T-helper 17 cell (primary cell): ENCODE results near the gene AQP10. TPM values are rescaled to one million over a fixed set of nuclear protein-coding genes. Genes with fewer than 3 reads are reported as not detected.
"Not testable (repeated sequence)": the region's sequence is repeated elsewhere in the genome, so short reads cannot be mapped to it uniquely, and the experiment has no call there.

Source experiments
- ATAC-seq: fragments of 150-1000 bp; cut with Tn5 transposase; 2 replicates; pipeline ENCODE4 v1.10.0; 2021; ENCODE audit warnings: mild to moderate bottlenecking, moderate library complexity
- DNase-seq, 3 donors: peaks; one replicate each; pipeline versions ENCODE4 v3.0.0 to v3.0.0-alpha.2; 2020 to 2021
- H3K9me3 ChIP-seq: one replicate; pipeline ENCODE4 v1.7.0; 2013; ENCODE audit warnings: low read length, mild to moderate bottlenecking; ENCODE audit not compliant: control insufficient read depth, poor library complexity, severe bottlenecking
- H3K27ac Mint-ChIP-seq: one replicate; pipeline ENCODE4 v1.8.0; 2022; ENCODE audit warnings: mild to moderate bottlenecking, moderate library complexity, mixed read lengths
- H3K27me3 Mint-ChIP-seq: one replicate; pipeline ENCODE4 v1.8.0; 2022; ENCODE audit warnings: mixed read lengths
- H3K36me3 Mint-ChIP-seq: one replicate; pipeline ENCODE4 v1.8.0; 2022; ENCODE audit warnings: low read depth, mixed read lengths
- H3K4me1 Mint-ChIP-seq: one replicate; pipeline ENCODE4 v1.8.0; 2022; ENCODE audit warnings: mild to moderate bottlenecking, mixed read lengths
- H3K4me3 Mint-ChIP-seq: one replicate; pipeline ENCODE4 v1.8.0; 2022; ENCODE audit warnings: mild to moderate bottlenecking, moderate library complexity, mixed read lengths
- total RNA-seq, 4 donors: library from RNA in 2 of 4; stranded (reverse) in 2 of 4; gene quantifications; one replicate each; pipeline ENCODE4 v1.2.3 and lab custom pipeline; 2022 to 2026

The AQP10 gene
- total RNA-seq, 2 donors from 2014 or later, result 0.42 to 8.9 TPM

DNA sequence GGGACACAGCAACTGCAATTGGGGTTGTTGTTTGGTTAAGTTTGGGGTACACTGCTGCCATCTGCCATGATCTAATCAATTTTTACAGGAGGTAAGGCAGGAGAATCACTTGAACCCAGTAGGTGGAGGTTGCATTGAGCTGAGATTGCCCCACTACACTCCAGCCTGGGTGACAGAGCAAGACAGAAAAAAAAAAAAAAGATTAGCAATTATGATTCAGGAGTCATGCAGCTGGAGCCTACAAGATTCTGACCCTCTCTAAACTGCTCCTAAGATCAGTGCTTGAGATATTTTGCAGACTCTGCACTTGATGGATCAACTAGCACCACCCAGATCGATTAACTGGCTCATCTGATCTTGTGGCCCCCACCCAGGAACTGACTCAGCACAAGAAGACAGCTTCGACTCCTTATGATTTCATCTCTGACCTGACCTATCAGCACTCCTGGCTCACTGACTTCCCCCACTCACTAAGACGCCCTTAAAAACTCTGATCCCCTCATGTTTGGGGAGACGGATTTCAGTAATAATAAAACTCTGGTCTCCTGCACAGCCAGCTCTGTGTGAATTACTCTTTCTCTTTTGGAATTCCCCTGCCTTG is 13.1 kb upstream of the AQP10 start:
- not testable (repeated sequence) for H3K36me3 Mint-ChIP-seq, DNase-seq, H3K27me3 Mint-ChIP-seq, H3K9me3 ChIP-seq
- H3K4me1 Mint-ChIP-seq, result peaks cover 12% of the 10 kb centered on the region
- peak overlapping the region; percentile 81 for H3K27ac Mint-ChIP-seq
- peak; percentile 64 for ATAC-seq
- H3K4me3 Mint-ChIP-seq, result peak overlapping the region; percentile 39

DNA sequence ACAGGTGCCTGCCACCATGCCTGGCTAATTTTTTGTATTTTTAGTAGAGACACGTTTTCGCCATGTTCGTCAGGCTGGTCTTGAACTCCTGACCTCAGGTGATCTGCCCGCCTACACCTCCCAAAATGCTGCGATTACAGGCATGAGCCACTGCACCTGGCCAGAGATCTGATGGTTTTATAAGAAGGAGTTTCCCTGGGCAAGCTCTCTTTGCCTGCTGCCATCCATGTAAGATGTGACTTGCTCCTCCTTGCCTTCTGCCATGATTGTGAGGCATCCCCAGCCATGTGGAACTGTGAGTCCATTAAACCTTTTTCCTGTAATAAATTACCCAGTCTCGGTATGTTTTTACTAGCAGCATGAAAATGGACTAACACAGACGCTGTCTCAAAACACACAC is 11.8 kb upstream of the AQP10 start:
- not testable (repeated sequence) for H3K4me3 Mint-ChIP-seq, DNase-seq, H3K27ac Mint-ChIP-seq, H3K27me3 Mint-ChIP-seq, H3K9me3 ChIP-seq, ATAC-seq, H3K36me3 Mint-ChIP-seq
- H3K4me1 Mint-ChIP-seq, result peaks cover 12% of the 10 kb centered on the region

DNA sequence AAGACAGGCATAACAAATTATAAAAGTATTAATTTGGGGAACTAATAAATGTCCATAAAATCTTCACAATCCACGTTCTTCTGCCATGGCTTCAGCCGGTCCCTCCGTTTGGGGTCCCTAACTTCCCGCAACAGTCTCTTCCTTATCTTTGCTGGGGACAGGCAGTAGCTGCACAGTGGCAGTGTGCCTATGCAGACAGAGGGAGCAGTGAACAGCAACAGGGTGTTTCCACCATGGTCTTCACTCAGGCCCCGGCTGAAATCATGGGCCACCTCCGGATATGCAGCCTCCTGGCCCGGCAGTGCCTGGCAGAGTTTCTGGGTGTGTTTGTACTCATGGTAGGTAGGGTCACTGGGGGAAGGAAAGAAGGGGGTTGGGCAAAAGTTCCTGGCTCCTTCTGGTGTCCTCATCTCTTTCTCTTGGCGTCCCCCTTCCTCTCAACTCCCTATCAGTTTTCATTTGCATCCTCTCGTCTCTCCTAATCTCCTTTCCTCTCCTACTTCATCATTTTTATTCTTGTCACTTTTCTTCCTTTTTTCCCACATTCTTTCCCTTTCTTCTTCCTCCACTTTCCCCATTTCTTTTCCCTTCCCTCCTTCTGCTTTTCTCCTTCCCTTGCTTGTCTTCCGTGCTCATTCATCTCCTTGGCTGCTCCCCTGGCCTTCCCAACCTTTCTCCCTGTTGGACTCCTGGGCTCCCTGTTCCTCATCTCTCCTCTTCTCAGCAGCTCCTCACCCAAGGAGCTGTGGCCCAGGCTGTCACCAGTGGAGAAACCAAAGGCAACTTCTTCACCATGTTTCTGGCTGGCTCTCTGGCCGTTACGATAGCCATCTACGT is 8.4 kb upstream of the AQP10 start:
- not testable (repeated sequence) for H3K9me3 ChIP-seq, ATAC-seq, H3K27ac Mint-ChIP-seq, H3K27me3 Mint-ChIP-seq, H3K4me3 Mint-ChIP-seq, DNase-seq, H3K36me3 Mint-ChIP-seq
- peaks cover 12% of the 10 kb centered on the region for H3K4me1 Mint-ChIP-seq

DNA sequence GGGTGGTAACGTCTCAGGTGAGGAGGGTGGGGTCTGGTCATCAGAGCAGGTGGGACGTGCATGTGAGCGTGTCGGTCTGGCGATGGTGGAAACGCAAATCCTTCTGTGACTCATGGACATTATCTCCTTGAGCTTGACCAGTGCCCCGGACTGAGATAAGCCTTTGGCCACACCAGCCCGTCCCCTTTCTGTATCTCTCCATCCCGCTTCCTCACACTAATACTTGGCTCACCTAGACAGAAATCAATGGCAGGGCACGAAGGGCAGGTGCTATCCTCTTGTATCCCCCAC is 7.9 kb upstream of the AQP10 start:
- H3K27me3 Mint-ChIP-seq, result no peaks in the 10 kb centered on the region
- no peaks in the 10 kb centered on the region for H3K36me3 Mint-ChIP-seq
- H3K27ac Mint-ChIP-seq, result no peak overlapping the region
- peaks cover 2% of the 10 kb centered on the region for H3K9me3 ChIP-seq
- ATAC-seq (no peak), DNase-seq (no peak)
- H3K4me1 Mint-ChIP-seq, result peaks cover 6% of the 10 kb centered on the region
- no peak overlapping the region for H3K4me3 Mint-ChIP-seq

DNA sequence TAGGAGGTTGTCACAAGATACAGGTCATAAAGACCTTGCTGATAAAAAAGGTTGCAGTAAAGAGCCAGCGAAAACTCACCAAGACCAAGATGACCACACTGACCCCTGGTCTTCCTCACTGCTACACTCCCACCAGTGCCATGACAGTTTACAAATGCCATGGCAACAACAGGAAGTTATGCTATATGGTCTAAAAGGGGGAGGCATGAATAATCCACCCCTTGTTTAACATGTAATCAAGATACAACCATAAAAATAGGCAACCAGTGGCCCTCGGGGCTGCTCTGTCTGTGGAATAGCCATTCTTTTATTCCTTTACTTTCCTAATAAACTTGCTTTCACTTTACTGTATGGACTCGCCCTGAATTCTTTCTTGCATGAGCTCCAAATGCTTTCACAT is 6.7 kb upstream of the AQP10 start:
- ATAC-seq, result not testable (repeated sequence)

DNA sequence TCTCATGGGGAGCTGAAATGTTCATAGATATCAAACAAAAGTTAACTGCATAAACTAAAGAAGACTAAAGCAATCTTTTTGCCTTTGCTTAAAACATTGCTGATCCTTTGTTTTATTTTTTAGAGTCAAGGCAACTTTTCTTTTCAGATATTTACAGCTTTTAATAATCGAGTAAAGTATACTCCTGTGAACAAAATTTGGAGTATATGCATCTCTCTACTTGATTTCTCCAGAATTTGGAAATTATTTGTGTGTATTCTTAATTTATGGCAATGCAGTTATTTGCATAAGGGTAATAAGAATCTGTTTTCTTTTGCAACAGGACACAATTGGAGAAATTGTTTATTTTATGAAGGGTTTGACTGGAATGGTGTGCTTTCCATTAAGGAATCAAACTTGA is 4.2 kb upstream of the AQP10 start:
- H3K4me1 Mint-ChIP-seq, result no peaks in the 10 kb centered on the region
- no peaks in the 10 kb centered on the region for H3K27me3 Mint-ChIP-seq
- ATAC-seq, result no peak

More for the DNA sequence above, 6.7 kb upstream of the AQP10 start:
- not testable (repeated sequence) for H3K36me3 Mint-ChIP-seq, DNase-seq, H3K9me3 ChIP-seq, H3K27ac Mint-ChIP-seq, H3K4me1 Mint-ChIP-seq, H3K27me3 Mint-ChIP-seq
- peak overlapping the region; percentile 47 for H3K4me3 Mint-ChIP-seq

DNA sequence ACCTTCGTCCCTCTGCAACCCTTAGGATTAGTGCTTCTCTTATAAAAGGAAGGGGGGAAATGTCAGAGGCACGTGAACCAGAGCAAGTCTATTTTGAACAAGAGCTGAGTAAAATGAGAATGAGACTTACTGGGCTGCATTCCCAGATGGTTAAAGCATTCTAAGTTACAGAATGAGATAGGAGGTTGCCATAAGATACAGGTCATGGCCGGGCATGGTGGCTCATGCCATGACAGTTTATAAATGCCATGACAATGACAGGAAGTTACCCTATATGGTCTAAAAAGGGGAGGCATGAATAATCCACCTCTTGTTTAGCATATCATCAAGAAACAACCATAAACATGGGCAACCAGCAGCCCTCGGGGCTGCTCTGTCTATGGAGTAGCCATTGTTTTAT is 2.5 kb upstream of the AQP10 start:
- H3K9me3 ChIP-seq, result peaks cover 2% of the 10 kb centered on the region
- no peaks in the 10 kb centered on the region for H3K27me3 Mint-ChIP-seq
- ATAC-seq (no peak), DNase-seq (no peak)
- H3K4me1 Mint-ChIP-seq, result no peaks in the 10 kb centered on the region
- no peak overlapping the region for H3K4me3 Mint-ChIP-seq
- H3K27ac Mint-ChIP-seq, result no peak overlapping the region
- H3K36me3 Mint-ChIP-seq, result no peaks in the 10 kb centered on the region

More for the DNA sequence above, 4.2 kb upstream of the AQP10 start:
- DNase-seq, result no peak
- Mint-ChIP-seq H3K27ac (no peak overlapping the region), H3K36me3 (no peaks in the 10 kb centered on the region), H3K4me3 (no peak overlapping the region)
- H3K9me3 ChIP-seq, result peaks cover 2% of the 10 kb centered on the region

DNA sequence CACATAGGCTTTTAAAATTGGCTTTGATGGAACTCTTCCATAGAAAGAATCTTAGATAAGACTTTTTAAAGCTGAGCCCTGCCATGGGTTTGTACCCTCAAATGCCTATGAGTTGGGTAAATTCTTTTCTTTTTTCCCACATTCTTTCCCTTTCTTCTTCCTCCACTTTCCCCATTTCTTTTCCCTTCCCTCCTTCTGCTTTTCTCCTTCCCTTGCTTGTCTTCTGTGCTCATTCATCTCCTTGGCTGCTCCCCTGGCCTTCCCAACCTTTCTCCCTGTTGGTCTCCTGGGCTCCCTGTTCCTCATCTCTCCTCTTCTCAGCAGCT is 679 bp downstream of the AQP10 start:
- H3K9me3 ChIP-seq, H3K27ac Mint-ChIP-seq, H3K36me3 Mint-ChIP-seq, ATAC-seq, H3K27me3 Mint-ChIP-seq, H3K4me3 Mint-ChIP-seq, DNase-seq: not testable (repeated sequence)
- H3K4me1 Mint-ChIP-seq, result peaks cover 15% of the 10 kb centered on the region

DNA sequence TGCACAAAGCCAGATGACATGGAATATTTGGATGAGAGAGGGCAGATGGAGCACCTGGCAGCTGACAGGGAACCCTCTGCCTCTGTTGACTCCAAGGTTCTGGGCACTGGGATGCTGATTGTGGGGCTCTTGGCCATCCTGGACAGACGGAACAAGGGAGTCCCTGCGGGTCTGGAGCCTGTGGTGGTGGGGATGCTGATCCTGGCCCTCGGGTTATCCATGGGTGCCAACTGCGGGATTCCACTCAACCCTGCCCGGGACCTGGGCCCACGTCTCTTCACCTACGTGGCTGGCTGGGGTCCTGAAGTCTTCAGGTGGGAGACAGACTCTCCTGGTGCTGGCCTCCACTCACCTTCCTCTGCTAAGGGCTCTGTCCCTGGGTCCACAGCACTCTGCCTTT is 2.6 kb downstream of the AQP10 start:
- H3K27ac Mint-ChIP-seq, result no peak overlapping the region
- peaks cover 30% of the 10 kb centered on the region for H3K4me1 Mint-ChIP-seq
- H3K36me3 Mint-ChIP-seq, result no peaks in the 10 kb centered on the region
- no peak overlapping the region for H3K4me3 Mint-ChIP-seq
- no peaks in the 10 kb centered on the region for H3K27me3 Mint-ChIP-seq
- ATAC-seq, result no peak
- H3K9me3 ChIP-seq, result no peaks in the 10 kb centered on the region
- DNase-seq, result no peak

DNA sequence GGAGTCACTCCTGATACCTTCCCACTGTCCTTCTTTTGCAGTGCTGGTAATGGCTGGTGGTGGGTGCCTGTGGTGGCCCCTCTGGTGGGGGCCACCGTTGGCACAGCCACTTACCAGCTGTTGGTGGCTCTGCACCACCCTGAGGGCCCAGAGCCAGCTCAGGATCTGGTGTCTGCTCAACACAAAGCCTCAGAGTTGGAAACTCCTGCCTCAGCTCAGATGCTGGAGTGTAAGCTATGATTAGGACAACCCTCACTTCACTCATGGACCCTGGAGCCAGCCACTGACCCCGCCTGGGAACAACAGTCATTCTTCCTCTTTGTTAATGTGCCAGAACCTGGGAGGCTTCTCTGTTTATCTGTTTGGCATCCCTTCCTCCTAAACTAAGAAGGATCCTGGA is 3.3 kb downstream of the AQP10 start:
- ATAC-seq, result no peak
- no peaks in the 10 kb centered on the region for H3K36me3 Mint-ChIP-seq
- peak overlapping the region; percentile 96 for H3K4me3 Mint-ChIP-seq
- DNase-seq, result no peak
- H3K27me3 Mint-ChIP-seq, result no peaks in the 10 kb centered on the region
- no peaks in the 10 kb centered on the region for H3K9me3 ChIP-seq
- peaks cover 32% of the 10 kb centered on the region for H3K4me1 Mint-ChIP-seq
- H3K27ac Mint-ChIP-seq, result no peak overlapping the region

DNA sequence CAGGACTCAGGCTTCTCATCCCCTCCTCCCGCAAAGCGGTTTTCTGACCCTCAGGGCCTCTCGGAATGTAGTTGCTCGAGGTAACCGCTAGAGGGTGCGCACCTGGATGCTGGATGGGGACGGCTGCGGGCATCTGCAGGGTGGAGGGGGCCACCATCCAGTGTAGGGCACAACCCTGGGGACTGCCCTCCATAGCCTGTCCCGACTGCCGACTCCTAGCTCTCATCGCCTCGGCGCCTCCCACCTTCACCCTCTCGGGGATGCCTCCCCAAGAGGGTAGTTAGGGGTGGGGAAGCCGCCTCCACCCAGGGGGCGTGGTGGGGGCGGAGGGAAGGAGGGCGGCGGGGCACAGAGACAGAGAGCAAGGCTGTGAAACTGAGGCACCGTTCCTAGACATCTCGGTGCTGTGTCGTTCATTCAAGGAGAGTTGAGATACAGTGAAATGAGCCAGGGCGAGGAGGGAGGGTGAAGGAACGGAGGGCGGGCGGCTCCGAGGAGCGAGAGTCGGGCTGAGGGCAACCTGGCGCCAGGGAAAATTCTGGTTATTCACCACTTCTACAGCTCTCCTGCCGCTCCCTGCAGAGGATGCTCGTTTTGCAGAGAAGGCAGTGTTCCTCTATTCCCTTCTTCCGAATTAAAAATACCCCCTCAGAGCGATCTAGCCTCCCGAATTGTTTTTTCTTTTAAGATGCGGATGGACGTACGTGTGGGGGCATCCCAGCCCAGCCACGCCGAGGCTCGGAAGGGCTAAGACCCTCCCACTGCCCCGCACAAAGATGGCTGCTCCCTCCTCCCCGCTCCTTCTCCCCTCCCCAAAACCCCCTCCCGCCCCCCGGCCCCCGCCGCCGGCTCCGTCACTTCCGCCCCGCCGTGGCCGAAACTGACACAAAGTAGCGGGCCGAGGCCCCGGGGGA is 4.0 kb downstream of the AQP10 start, which contains the start of gene ATP8B2:
Gene ATP8B2, plus strand, starts transcription at position 857 of the 914 bp plus-strand sequence. CDS start 2,617 bp downstream, outside the sequence.
- Mint-ChIP-seq H3K36me3 (no peaks in the 10 kb centered on the region), H3K27ac (peak within 1 kb of the TSS; percentile 89), H3K4me1 (peaks cover 39% of the 10 kb centered on the region), H3K27me3 (no peaks in the 10 kb centered on the region), H3K4me3 (peak within 1 kb of the TSS; percentile 96)
- ATAC-seq (peak; percentile 70), DNase-seq (peak; percentile 64 to 71 (median 71))
- H3K9me3 ChIP-seq, result no peaks in the 10 kb centered on the region

DNA sequence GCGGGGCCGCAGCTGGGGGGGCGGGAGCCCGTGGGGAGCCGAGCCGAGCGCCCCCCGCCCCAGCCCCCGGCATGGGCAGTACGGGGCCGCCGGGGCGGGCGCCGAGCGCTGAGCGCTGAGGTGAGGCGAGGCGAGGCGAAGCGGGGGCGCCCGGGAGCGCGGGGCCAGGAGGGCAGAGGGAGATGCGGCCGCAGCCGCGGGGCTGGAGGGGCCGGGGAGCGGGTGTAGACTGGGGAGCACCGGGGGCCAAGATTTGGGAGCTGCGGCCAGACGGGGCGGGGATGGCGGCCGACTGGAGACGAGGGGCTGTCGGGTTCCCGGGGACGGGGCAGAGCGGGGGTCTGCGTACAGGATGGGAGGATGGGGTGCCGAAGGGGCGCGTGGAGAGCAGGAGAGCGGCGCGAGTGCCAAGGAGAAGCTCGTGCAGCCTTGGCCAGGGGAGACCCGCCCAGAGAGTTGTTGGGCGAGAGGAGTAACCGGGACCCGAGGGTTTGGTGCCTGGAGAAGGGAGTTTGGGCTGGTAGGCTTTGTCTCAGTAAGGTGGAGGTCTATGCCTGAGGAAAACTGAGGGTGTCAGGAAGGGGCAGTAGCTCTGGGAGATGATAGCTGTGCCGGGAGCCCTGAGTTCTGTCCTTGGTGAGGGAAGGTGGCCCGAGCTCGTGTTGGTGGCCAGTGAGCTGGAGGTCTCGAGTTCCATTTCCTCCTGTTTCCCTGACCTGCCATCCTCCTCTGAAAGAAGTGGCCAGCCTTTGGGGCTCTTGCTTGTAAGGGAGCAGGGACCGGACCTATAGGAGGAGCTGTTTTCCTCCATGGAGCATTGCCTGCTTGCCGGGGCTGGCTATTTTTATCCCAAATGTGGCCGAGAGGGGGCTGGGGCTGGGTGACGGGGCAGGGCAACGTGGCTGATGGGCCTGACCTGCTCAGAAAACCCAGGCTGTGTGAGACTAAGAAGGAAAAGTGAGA is 5.0 kb downstream of the AQP10 start:
- Mint-ChIP-seq H3K27me3 (no peaks in the 10 kb centered on the region), H3K4me3 (peak overlapping the region; percentile 96), H3K27ac (peak overlapping the region; percentile 89), H3K36me3 (peaks cover 4% of the 10 kb centered on the region), H3K4me1 (peaks cover 46% of the 10 kb centered on the region)
- H3K9me3 ChIP-seq, result no peaks in the 10 kb centered on the region
- ATAC-seq (no peak), DNase-seq (peak in 2 of 3 donors; percentile 36 to 42)
